Measurements from ENCODE around the gene GABRB2.

DNA sequence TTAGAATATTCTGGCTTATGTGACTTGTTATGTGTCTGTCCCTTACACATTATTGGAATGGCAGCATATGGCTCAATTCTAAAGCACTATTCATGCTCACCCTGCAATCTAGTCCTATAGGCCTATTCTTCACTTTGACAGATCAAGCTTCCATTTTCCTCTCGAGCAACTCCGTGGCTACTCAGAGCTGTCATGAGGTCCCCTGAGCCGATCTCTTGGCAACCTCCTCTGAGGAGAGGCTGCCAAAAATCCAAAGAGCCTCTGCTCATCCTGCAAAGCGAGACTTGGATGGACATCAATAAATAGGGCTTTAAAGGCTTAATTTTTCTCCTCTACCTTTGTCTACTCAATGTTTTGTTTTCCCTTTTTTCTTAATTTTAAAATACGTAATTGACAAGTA is 163.8 kb downstream of the GABRB2 start:
- TF ChIP-seq, protein P1, sequence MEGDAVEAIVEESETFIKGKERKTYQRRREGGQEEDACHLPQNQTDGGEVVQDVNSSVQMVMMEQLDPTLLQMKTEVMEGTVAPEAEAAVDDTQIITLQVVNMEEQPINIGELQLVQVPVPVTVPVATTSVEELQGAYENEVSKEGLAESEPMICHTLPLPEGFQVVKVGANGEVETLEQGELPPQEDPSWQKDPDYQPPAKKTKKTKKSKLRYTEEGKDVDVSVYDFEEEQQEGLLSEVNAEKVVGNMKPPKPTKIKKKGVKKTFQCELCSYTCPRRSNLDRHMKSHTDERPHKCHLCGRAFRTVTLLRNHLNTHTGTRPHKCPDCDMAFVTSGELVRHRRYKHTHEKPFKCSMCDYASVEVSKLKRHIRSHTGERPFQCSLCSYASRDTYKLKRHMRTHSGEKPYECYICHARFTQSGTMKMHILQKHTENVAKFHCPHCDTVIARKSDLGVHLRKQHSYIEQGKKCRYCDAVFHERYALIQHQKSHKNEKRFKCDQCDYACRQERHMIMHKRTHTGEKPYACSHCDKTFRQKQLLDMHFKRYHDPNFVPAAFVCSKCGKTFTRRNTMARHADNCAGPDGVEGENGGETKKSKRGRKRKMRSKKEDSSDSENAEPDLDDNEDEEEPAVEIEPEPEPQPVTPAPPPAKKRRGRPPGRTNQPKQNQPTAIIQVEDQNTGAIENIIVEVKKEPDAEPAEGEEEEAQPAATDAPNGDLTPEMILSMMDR (conservative IDR thresholded peaks at IDR 0.05; ENCODE audit: low read length) = no peak
- no peak for TF ChIP-seq EZH2phosphoT487 (IDR thresholded peaks at IDR 0.05; ENCODE audit: borderline replicate concordance, low read depth, low read length)
